Measurements from ENCODE around the gene MOV10L1.

DNA sequence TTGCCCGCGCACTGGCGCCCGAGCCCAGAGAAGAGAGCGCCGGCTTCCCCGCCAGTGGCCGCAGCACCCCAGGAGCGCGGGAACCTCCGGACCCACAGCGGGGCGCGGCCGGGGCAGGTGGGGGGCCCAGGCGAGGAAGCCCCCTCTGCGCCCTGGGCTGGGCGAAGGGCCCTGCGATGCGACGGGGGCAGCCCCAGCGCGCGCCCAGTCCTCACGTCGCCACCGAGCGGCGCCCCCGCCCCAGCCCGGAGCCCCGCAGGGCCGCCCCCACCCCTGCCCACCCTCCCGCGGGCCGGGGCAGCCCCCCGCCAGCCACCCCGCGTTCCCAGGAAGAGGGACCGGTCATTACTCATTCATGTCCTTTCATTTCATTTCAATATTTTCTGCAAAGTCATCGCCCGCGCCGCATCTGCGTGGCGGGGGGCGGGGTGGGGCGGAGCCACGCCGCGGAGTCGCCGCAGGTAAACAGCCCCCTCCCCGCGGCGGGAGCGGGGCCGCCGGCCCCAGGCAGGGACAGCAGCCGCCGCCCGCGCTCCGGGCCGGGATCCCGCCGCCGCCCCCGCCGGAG, 80.1 kb downstream of the MOV10L1 start:
- TF ChIP-seq, protein P1, sequence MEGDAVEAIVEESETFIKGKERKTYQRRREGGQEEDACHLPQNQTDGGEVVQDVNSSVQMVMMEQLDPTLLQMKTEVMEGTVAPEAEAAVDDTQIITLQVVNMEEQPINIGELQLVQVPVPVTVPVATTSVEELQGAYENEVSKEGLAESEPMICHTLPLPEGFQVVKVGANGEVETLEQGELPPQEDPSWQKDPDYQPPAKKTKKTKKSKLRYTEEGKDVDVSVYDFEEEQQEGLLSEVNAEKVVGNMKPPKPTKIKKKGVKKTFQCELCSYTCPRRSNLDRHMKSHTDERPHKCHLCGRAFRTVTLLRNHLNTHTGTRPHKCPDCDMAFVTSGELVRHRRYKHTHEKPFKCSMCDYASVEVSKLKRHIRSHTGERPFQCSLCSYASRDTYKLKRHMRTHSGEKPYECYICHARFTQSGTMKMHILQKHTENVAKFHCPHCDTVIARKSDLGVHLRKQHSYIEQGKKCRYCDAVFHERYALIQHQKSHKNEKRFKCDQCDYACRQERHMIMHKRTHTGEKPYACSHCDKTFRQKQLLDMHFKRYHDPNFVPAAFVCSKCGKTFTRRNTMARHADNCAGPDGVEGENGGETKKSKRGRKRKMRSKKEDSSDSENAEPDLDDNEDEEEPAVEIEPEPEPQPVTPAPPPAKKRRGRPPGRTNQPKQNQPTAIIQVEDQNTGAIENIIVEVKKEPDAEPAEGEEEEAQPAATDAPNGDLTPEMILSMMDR (conservative IDR thresholded peaks at IDR 0.05; ENCODE audit: low read depth in 2 of 2), result 0 out of 4 replicates have a peak, but pooled peaks of 1 of the 2 experiments have one; percentile 4
- no peak for TF ChIP-seq EZH2phosphoT487 (IDR thresholded peaks at IDR 0.05; ENCODE audit: unreplicated experiment)
- TF ChIP-seq, protein P2, sequence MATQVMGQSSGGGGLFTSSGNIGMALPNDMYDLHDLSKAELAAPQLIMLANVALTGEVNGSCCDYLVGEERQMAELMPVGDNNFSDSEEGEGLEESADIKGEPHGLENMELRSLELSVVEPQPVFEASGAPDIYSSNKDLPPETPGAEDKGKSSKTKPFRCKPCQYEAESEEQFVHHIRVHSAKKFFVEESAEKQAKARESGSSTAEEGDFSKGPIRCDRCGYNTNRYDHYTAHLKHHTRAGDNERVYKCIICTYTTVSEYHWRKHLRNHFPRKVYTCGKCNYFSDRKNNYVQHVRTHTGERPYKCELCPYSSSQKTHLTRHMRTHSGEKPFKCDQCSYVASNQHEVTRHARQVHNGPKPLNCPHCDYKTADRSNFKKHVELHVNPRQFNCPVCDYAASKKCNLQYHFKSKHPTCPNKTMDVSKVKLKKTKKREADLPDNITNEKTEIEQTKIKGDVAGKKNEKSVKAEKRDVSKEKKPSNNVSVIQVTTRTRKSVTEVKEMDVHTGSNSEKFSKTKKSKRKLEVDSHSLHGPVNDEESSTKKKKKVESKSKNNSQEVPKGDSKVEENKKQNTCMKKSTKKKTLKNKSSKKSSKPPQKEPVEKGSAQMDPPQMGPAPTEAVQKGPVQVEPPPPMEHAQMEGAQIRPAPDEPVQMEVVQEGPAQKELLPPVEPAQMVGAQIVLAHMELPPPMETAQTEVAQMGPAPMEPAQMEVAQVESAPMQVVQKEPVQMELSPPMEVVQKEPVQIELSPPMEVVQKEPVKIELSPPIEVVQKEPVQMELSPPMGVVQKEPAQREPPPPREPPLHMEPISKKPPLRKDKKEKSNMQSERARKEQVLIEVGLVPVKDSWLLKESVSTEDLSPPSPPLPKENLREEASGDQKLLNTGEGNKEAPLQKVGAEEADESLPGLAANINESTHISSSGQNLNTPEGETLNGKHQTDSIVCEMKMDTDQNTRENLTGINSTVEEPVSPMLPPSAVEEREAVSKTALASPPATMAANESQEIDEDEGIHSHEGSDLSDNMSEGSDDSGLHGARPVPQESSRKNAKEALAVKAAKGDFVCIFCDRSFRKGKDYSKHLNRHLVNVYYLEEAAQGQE (IDR thresholded peaks at IDR 0.05; ENCODE audit: unreplicated experiment), result no peak
- TF ChIP-seq JUNB (IDR thresholded peaks at IDR 0.05; ENCODE audit: unreplicated experiment), result no peak
- TF ChIP-seq EZH2 (IDR thresholded peaks at IDR 0.05; ENCODE audit: low read depth, unreplicated experiment), result no peak
- no peak for TF ChIP-seq POLR2AphosphoS5 (IDR thresholded peaks at IDR 0.05; ENCODE audit: low read depth)
- TF ChIP-seq STAT1 (IDR thresholded peaks at IDR 0.05; ENCODE audit: unreplicated experiment), result no peak
- TF ChIP-seq, protein P3, sequence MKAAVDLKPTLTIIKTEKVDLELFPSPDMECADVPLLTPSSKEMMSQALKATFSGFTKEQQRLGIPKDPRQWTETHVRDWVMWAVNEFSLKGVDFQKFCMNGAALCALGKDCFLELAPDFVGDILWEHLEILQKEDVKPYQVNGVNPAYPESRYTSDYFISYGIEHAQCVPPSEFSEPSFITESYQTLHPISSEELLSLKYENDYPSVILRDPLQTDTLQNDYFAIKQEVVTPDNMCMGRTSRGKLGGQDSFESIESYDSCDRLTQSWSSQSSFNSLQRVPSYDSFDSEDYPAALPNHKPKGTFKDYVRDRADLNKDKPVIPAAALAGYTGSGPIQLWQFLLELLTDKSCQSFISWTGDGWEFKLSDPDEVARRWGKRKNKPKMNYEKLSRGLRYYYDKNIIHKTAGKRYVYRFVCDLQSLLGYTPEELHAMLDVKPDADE (IDR thresholded peaks at IDR 0.05), result no peak

Data from GM23338 (cell line).